ENCODE measurements around the gene ROBO3. TPM values are rescaled to one million over a fixed set of nuclear protein-coding genes. Genes with fewer than 3 reads are reported as not detected.

ROBO3 gene
- total RNA-seq, 1 experiment from 2014 or later, result 30.7 TPM

DNA sequence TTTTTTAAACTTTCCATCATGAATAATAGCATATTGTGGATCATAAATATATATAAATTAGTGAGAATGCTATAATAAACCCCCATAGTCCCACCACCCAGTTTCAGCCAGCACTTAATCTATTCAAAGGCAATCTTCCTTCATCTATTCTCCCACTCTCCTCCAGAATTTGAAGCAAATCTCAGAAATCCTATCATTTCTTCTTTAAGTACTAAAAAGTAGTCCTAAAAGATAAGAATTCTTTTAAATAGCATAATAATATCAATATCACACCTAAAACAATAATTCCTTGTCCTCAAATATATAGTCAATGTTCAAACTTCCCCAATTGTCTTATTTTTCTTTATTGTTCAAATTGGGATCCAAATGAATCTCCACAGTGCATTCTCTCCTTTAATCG is 24.6 kb upstream of the ROBO3 start:
- ChIA-PET POLR2A (no interaction called here), RAD21 (ENCODE audit: low non-redundant PET in 1 of 2, low total read pairs in 2 of 2, uncharacterized antibody in 2 of 2, unreplicated experiment in 2 of 2) (no interaction called here), CTCF (no interaction called here)
- Histone ChIP-seq H3K79me2 (ENCODE audit: insufficient read depth, low read length) (no peaks in the 10 kb centered on the region), H3K36me3 (ENCODE audit: control insufficient read depth in 1 of 2, insufficient read depth in 2 of 2, low read length in 2 of 2) (no peaks in the 10 kb centered on the region), H3K9me3 (ENCODE audit: control insufficient read depth in 1 of 2, insufficient read depth in 1 of 2, low read depth in 1 of 2, low read length in 2 of 2) (no peaks in the 10 kb centered on the region), H4K20me1 (ENCODE audit: insufficient read depth) (no peaks in the 10 kb centered on the region), H2AFZ (ENCODE audit: low read depth, low read length, poor library complexity, severe bottlenecking) (no peak overlapping the region), H3K4me1 (ENCODE audit: control insufficient read depth in 1 of 2, insufficient read depth in 2 of 2, low read length in 2 of 2) (peaks cover 2 to 4% of the 10 kb centered on the region in 2 experiments; a peak in 3 of 4 replicates), H3K4me2 (ENCODE audit: low read length) (no peak overlapping the region), H3K9me2 (ENCODE audit: insufficient read depth) (no peaks in the 10 kb centered on the region), H3K27me3 (ENCODE audit: insufficient read depth, low read length) (peaks cover 27% of the 10 kb centered on the region; the same call in 1 of the 2 replicates), H3K4me3 (replicated peaks in 1 of 2; ENCODE audit: low read depth in 1 of 2, low read length in 2 of 2) (no peak overlapping the region), H3K27ac (ENCODE audit: low read depth, low read length) (no peak overlapping the region), H3K9ac (ENCODE audit: low read length) (no peak overlapping the region)
- DNase-seq (ENCODE audit: low read depth, low spot score) (no peak), ATAC-seq (no peak)
- TF ChIP-seq, protein P1, sequence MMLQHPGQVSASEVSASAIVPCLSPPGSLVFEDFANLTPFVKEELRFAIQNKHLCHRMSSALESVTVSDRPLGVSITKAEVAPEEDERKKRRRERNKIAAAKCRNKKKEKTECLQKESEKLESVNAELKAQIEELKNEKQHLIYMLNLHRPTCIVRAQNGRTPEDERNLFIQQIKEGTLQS (IDR thresholded peaks at IDR 0.05), result no peak
- TF ChIP-seq SP1 (IDR thresholded peaks at IDR 0.05; ENCODE audit: low read depth) (no peak), ZFX (IDR thresholded peaks at IDR 0.05) (no peak), ZNF274 (IDR thresholded peaks at IDR 0.05; ENCODE audit: low read depth, low read length) (no peak), POLR2A (IDR thresholded peaks at IDR 0.05; ENCODE audit: borderline replicate concordance, extremely low read depth, insufficient read depth, insufficient read length) (no peak), EZH2phosphoT487 (IDR thresholded peaks at IDR 0.05; ENCODE audit: borderline replicate concordance) (no peak)
- TF ChIP-seq, protein P2, sequence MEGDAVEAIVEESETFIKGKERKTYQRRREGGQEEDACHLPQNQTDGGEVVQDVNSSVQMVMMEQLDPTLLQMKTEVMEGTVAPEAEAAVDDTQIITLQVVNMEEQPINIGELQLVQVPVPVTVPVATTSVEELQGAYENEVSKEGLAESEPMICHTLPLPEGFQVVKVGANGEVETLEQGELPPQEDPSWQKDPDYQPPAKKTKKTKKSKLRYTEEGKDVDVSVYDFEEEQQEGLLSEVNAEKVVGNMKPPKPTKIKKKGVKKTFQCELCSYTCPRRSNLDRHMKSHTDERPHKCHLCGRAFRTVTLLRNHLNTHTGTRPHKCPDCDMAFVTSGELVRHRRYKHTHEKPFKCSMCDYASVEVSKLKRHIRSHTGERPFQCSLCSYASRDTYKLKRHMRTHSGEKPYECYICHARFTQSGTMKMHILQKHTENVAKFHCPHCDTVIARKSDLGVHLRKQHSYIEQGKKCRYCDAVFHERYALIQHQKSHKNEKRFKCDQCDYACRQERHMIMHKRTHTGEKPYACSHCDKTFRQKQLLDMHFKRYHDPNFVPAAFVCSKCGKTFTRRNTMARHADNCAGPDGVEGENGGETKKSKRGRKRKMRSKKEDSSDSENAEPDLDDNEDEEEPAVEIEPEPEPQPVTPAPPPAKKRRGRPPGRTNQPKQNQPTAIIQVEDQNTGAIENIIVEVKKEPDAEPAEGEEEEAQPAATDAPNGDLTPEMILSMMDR (IDR thresholded peaks at IDR 0.05 in 2 of 3, conservative IDR thresholded peaks at IDR 0.05 in 1 of 3; ENCODE audit: borderline replicate concordance in 1 of 3, insufficient read depth in 1 of 3, low read depth in 2 of 3, low read length in 2 of 3), result no peak
- no TSS peak for BruUV-seq (replicated peaks)
- intact Hi-C loops (cut with micrococcal nuclease), result no loop called here

DNA sequence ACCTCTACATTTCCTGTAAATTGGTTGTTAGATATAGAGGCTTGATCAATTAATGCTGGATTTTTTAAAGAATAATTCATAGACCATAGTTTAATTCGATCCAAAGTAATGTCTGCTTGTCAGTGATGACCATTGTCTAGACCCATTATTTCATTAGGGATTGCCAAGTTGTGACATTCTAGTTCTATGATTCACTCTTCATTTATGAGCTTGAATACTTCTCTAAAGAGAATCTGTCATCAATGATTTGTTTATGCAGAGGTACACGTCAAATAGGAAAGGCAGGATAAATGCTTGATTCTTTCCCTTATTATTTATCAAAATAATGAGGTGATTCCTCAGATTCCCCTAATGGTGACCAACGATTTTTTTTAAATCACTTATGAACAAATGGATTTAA is 24.0 kb upstream of the ROBO3 start:
- RAD21 ChIA-PET (ENCODE audit: low non-redundant PET in 1 of 2, low total read pairs in 2 of 2, uncharacterized antibody in 2 of 2, unreplicated experiment in 2 of 2), result no interaction called here
- Histone ChIP-seq H3K36me3 (ENCODE audit: control insufficient read depth in 1 of 2, insufficient read depth in 2 of 2, low read length in 2 of 2) (no peaks in the 10 kb centered on the region), H3K9ac (ENCODE audit: low read length) (no peak overlapping the region), H4K20me1 (ENCODE audit: insufficient read depth) (no peaks in the 10 kb centered on the region), H3K79me2 (ENCODE audit: insufficient read depth, low read length) (no peaks in the 10 kb centered on the region), H3K4me1 (ENCODE audit: control insufficient read depth in 1 of 2, insufficient read depth in 2 of 2, low read length in 2 of 2) (peaks cover 2 to 4% of the 10 kb centered on the region in 2 experiments; a peak in 3 of 4 replicates), H2AFZ (ENCODE audit: low read depth, low read length, poor library complexity, severe bottlenecking) (no peak overlapping the region), H3K9me3 (ENCODE audit: control insufficient read depth in 1 of 2, insufficient read depth in 1 of 2, low read depth in 1 of 2, low read length in 2 of 2) (no peaks in the 10 kb centered on the region), H3K4me3 (replicated peaks in 1 of 2; ENCODE audit: low read depth in 1 of 2, low read length in 2 of 2) (no peak overlapping the region), H3K9me2 (ENCODE audit: insufficient read depth) (no peaks in the 10 kb centered on the region), H3K4me2 (ENCODE audit: low read length) (no peak overlapping the region), H3K27ac (ENCODE audit: low read depth, low read length) (no peak overlapping the region), H3K27me3 (ENCODE audit: insufficient read depth, low read length) (peaks cover 32% of the 10 kb centered on the region)
- CTCF ChIA-PET, result interaction anchor here (1.1 kb wide), 1 partner anchor 35 kb away, joined by 5 read pairs; no protein-coding TSS in a partner anchor
- POLR2A ChIA-PET, result no interaction called here
- intact Hi-C loops (cut with micrococcal nuclease), result no loop called here
- ATAC-seq, result no peak
- DNase-seq (ENCODE audit: low read depth, low spot score), result no peak
- no TSS peak for BruUV-seq (replicated peaks)
- no peak for TF ChIP-seq SP1 (IDR thresholded peaks at IDR 0.05; ENCODE audit: low read depth)
- TF ChIP-seq, protein P1 (IDR thresholded peaks at IDR 0.05), result no peak
- no peak for TF ChIP-seq EGR1 (IDR thresholded peaks at IDR 0.05; ENCODE audit: low read depth)
- TF ChIP-seq, protein P3, sequence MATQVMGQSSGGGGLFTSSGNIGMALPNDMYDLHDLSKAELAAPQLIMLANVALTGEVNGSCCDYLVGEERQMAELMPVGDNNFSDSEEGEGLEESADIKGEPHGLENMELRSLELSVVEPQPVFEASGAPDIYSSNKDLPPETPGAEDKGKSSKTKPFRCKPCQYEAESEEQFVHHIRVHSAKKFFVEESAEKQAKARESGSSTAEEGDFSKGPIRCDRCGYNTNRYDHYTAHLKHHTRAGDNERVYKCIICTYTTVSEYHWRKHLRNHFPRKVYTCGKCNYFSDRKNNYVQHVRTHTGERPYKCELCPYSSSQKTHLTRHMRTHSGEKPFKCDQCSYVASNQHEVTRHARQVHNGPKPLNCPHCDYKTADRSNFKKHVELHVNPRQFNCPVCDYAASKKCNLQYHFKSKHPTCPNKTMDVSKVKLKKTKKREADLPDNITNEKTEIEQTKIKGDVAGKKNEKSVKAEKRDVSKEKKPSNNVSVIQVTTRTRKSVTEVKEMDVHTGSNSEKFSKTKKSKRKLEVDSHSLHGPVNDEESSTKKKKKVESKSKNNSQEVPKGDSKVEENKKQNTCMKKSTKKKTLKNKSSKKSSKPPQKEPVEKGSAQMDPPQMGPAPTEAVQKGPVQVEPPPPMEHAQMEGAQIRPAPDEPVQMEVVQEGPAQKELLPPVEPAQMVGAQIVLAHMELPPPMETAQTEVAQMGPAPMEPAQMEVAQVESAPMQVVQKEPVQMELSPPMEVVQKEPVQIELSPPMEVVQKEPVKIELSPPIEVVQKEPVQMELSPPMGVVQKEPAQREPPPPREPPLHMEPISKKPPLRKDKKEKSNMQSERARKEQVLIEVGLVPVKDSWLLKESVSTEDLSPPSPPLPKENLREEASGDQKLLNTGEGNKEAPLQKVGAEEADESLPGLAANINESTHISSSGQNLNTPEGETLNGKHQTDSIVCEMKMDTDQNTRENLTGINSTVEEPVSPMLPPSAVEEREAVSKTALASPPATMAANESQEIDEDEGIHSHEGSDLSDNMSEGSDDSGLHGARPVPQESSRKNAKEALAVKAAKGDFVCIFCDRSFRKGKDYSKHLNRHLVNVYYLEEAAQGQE (IDR thresholded peaks at IDR 0.05; ENCODE audit: low read depth), result no peak
- TF ChIP-seq ZNF274 (IDR thresholded peaks at IDR 0.05; ENCODE audit: low read depth, low read length), result no peak
- TF ChIP-seq EZH2 (IDR thresholded peaks at IDR 0.05), result no peak
- TF ChIP-seq, protein P2 (IDR thresholded peaks at IDR 0.05 in 2 of 3, conservative IDR thresholded peaks at IDR 0.05 in 1 of 3; ENCODE audit: borderline replicate concordance in 1 of 3, insufficient read depth in 1 of 3, low read depth in 2 of 3, low read length in 2 of 3), result no peak
- no peak for TF ChIP-seq SIN3A (IDR thresholded peaks at IDR 0.05; ENCODE audit: low read depth)
